Keratinocyte (primary cell): ENCODE measurements around the gene CINP. TPM values are rescaled to one million over a fixed set of nuclear protein-coding genes. Genes with fewer than 3 reads are reported as not detected.
A peak's percentile ranks its signal among the peaks of the same experiment; 100 is the strongest.

ENCODE experiments used
- DNase-seq: peaks from one replicate; pipeline ENCODE4 v3.0.0-alpha.2; 2011; ENCODE audit warnings: low read depth, missing footprints, low spot score
- FAIRE-seq: peaks from 2 replicates; lab custom pipeline; 2011; peaks lifted over from hg19 to GRCh38; lab: Jason Lieb, UNC
- H2AFZ ChIP-seq: 2 replicates; pipeline ENCODE4 v1.6.0; 2012; ENCODE audit warnings: low read length, control low read depth, inconsistent platforms; ENCODE audit not compliant: control insufficient read depth
- H3K27ac ChIP-seq: 2 replicates; pipeline ENCODE4 v1.5.1; 2011; ENCODE audit warnings: low read length; ENCODE audit not compliant: control insufficient read depth, insufficient read depth
- H3K27me3 ChIP-seq: 3 replicates; pipeline ENCODE4 v1.6.0; 2011; ENCODE audit warnings: low read length; ENCODE audit not compliant: control insufficient read depth, insufficient read depth; ENCODE audit errors: extremely low read depth
- H3K36me3 ChIP-seq, 2 experiments: 2 replicates in 1 of 2; 3 replicates in 1 of 2; pipeline ENCODE4 v1.5.1; 2011; ENCODE audit warnings: low read length in 2 of 2, mild to moderate bottlenecking in 1 of 2; ENCODE audit not compliant: control insufficient read depth in 2 of 2, insufficient read depth in 2 of 2; ENCODE audit errors: extremely low read depth in 1 of 2
- H3K4me1 ChIP-seq: 3 replicates; pipeline ENCODE4 v1.5.1; 2011; ENCODE audit warnings: low read length; ENCODE audit not compliant: control insufficient read depth, insufficient read depth; ENCODE audit errors: extremely low read depth
- H3K4me2 ChIP-seq: 3 replicates; pipeline ENCODE4 v1.6.0; 2011; ENCODE audit warnings: low read depth, low read length; ENCODE audit not compliant: control insufficient read depth, insufficient read depth; ENCODE audit errors: extremely low read depth
- H3K4me3 ChIP-seq, 3 experiments: fragments of 200-600 bp in 1 of 3; sonication (generic) in 1 of 3; 2 replicates in 2 of 3; 3 replicates in 1 of 3; pipeline ENCODE4 v1.5.1; 2011 to 2016; ENCODE audit warnings: low read length in 3 of 3, mild to moderate bottlenecking in 3 of 3, control low read depth in 2 of 3, inconsistent platforms in 1 of 3, low read depth in 1 of 3, mixed read lengths in 1 of 3, mixed run types in 1 of 3, moderate library complexity in 1 of 3; ENCODE audit not compliant: control insufficient read depth in 2 of 3, insufficient read depth in 2 of 3; ENCODE audit errors: extremely low read depth in 1 of 3
- H3K79me2 ChIP-seq: 2 replicates; pipeline ENCODE4 v1.6.0; 2012; ENCODE audit warnings: low read length; ENCODE audit not compliant: control insufficient read depth, insufficient read depth
- H3K9ac ChIP-seq: 3 replicates; pipeline ENCODE4 v1.6.0; 2011; ENCODE audit warnings: low read length; ENCODE audit not compliant: control insufficient read depth, insufficient read depth; ENCODE audit errors: extremely low read depth
- H3K9me1 ChIP-seq: 3 replicates; pipeline ENCODE4 v1.6.0; 2011; ENCODE audit warnings: low read length; ENCODE audit not compliant: control insufficient read depth, insufficient read depth; ENCODE audit errors: extremely low read depth
- H3K9me3 ChIP-seq: 2 replicates; pipeline ENCODE4 v1.5.1; 2012; ENCODE audit warnings: low read depth, low read length; ENCODE audit not compliant: control insufficient read depth
- H4K20me1 ChIP-seq: 3 replicates; pipeline ENCODE4 v1.6.0; 2011; ENCODE audit warnings: low read length; ENCODE audit not compliant: control insufficient read depth, insufficient read depth; ENCODE audit errors: extremely low read depth
- EZH2 ChIP-seq: IDR thresholded peaks from one replicate; pipeline ENCODE4 v1.6.1; 2012; ENCODE audit warnings: inconsistent platforms, mild to moderate bottlenecking, low read length, moderate library complexity
- dilution Hi-C: fragments of 300-500 bp; cut with MboI; formaldehyde crosslinking; loops from one replicate; pipeline ENCODE4 v1.7.0; 2020; ENCODE audit warnings: low sequenced_read_pairs; ENCODE audit not compliant: extremely low pct_ligation_motif_present
- polyA plus RNA-seq, 5 experiments: library from polyadenylated mRNA; depleted of rRNA in 3 of 5; stranded (reverse) in 3 of 5; stranded (forward) in 1 of 5; unstranded in 1 of 5; fragments of >200 nt; gene quantifications; 1 replicate in 1 of 5; 2 replicates in 3 of 5; 3 replicates in 1 of 5; pipeline versions ENCODE4 v1.2.1 to v1.2.3, GENCODE V29; 2011 to 2012; ENCODE audit warnings: missing spikeins in 2 of 5, low read depth in 1 of 5, low replicate concordance in 1 of 5
- TF ChIP-seq, protein P1 (sequence below), 3 experiments: IDR thresholded peaks in 1 of 3; conservative IDR thresholded peaks in 1 of 3; optimal IDR thresholded peaks in 1 of 3; 2 replicates in 2 of 3; 3 replicates in 1 of 3; pipeline versions ENCODE3 to v1.5.1; 2011; ENCODE audit warnings: low read length in 3 of 3, mild to moderate bottlenecking in 3 of 3, moderate library complexity in 2 of 3, control low read depth in 1 of 3, inconsistent platforms in 1 of 3; ENCODE audit not compliant: insufficient read depth in 2 of 3; ENCODE audit errors: extremely low read depth in 1 of 3

The CINP gene
- polyA plus RNA-seq, 1 donor (not counting 4 experiments of a cell fraction or from before 2014, with no cell fraction given) = 49.3 TPM

DNA sequence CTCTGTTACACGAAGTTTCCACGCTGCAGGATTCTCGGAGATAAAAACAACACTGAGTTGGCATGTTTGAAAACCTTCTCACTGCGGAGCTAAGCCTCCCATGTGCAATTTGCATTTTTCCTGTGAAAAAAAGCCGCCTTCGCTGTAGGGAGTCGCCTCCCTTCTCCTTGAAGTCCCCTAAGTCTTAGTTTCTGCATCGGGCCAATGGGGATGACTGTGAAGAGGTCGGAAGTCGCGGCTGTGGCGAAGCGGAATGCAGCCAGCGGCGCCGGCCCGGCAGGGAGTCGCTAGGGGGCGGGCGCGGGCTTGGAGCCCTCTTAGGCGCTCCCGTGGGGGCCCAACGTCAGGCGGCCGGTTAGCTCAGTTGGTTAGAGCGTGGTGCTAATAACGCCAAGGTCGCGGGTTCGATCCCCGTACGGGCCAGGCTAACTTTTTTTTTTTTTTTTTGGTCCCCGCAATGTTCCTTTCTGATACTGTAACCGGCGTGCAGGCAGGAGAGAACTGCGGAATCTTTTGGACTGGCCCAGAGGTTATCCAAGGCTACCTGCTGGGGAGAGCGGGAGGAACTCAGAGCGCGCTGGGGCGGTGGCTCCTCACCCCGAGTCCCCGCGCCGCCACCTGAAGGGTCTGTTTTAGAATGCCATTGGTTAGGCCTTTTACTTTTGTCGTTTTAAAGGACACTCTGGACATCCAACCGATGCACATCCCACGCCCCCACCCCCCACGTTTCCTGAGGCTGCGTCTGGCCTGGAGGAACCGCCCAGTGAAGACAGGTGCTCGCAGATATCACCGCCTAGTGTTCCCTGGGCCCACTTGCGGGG lies 45.7 kb downstream of the CINP start:
- peaks cover 9% of the 10 kb centered on the region for H3K79me2 ChIP-seq
- peaks cover 0 to 4% of the 10 kb centered on the region in 2 experiments for H3K36me3 ChIP-seq
- H4K20me1 ChIP-seq = no peaks in the 10 kb centered on the region
- H3K9ac ChIP-seq = peak overlapping the region; percentile 54
- H3K9me1 ChIP-seq = no peaks in the 10 kb centered on the region
- FAIRE-seq (no peak), DNase-seq (peak; percentile 56)
- TF ChIP-seq, protein P1, sequence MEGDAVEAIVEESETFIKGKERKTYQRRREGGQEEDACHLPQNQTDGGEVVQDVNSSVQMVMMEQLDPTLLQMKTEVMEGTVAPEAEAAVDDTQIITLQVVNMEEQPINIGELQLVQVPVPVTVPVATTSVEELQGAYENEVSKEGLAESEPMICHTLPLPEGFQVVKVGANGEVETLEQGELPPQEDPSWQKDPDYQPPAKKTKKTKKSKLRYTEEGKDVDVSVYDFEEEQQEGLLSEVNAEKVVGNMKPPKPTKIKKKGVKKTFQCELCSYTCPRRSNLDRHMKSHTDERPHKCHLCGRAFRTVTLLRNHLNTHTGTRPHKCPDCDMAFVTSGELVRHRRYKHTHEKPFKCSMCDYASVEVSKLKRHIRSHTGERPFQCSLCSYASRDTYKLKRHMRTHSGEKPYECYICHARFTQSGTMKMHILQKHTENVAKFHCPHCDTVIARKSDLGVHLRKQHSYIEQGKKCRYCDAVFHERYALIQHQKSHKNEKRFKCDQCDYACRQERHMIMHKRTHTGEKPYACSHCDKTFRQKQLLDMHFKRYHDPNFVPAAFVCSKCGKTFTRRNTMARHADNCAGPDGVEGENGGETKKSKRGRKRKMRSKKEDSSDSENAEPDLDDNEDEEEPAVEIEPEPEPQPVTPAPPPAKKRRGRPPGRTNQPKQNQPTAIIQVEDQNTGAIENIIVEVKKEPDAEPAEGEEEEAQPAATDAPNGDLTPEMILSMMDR (optimal IDR thresholded peaks at IDR 0.05 in 1 of 3, IDR thresholded peaks at IDR 0.05 in 1 of 3, conservative IDR thresholded peaks at IDR 0.05 in 1 of 3; ENCODE audit: extremely low read depth in 1 of 3, insufficient read depth in 2 of 3, low read length in 3 of 3) = peak; percentile 70 to 90 (median 72)
- no peak for TF ChIP-seq EZH2
- H3K4me2 ChIP-seq = peak overlapping the region; percentile 84
- H2AFZ ChIP-seq = peak overlapping the region; percentile 83
- peaks cover 46% of the 10 kb centered on the region for H3K4me1 ChIP-seq
- peak overlapping the region; percentile 33 for H3K27ac ChIP-seq
- no peaks in the 10 kb centered on the region for H3K27me3 ChIP-seq
- dilution Hi-C loops = no loop called here
- H3K4me3 ChIP-seq = peak overlapping the region; percentile 31 to 72 (median 62)
- no peaks in the 10 kb centered on the region for H3K9me3 ChIP-seq

GRCh38 chr14:102316338-102316742 lies 46.4 kb downstream of the CINP start:
- peaks cover 9% of the 10 kb centered on the region for H3K79me2 ChIP-seq
- no peaks in the 10 kb centered on the region for H3K9me1 ChIP-seq
- H4K20me1 ChIP-seq = no peaks in the 10 kb centered on the region
- peak overlapping the region; percentile 84 for H3K4me2 ChIP-seq
- TF ChIP-seq, protein P1 (optimal IDR thresholded peaks at IDR 0.05 in 1 of 3, IDR thresholded peaks at IDR 0.05 in 1 of 3, conservative IDR thresholded peaks at IDR 0.05 in 1 of 3; ENCODE audit: extremely low read depth in 1 of 3, insufficient read depth in 2 of 3, low read length in 3 of 3) = no peak
- no peak for TF ChIP-seq EZH2
- peak overlapping the region; percentile 66 for H2AFZ ChIP-seq
- H3K9me3 ChIP-seq = no peaks in the 10 kb centered on the region
- peak overlapping the region; percentile 5 to 59 (median 28) for H3K4me3 ChIP-seq
- peak overlapping the region; percentile 33 for H3K27ac ChIP-seq
- H3K27me3 ChIP-seq = no peaks in the 10 kb centered on the region
- FAIRE-seq (no peak), DNase-seq (no peak)
- H3K36me3 ChIP-seq = peaks cover 0 to 2% of the 10 kb centered on the region in 2 experiments
- peak overlapping the region; percentile 54 for H3K9ac ChIP-seq
- peaks cover 46% of the 10 kb centered on the region for H3K4me1 ChIP-seq
- dilution Hi-C loops = no loop called here
